ENCODE data around the gene MIOX. TPM values are rescaled to one million over a fixed set of nuclear protein-coding genes. Genes with fewer than 3 reads are reported as not detected.

The MIOX gene
- total and polyA plus RNA-seq, 9 of the 15 experiments (the other 6 are each of a cell fraction or from before 2014, with no cell fraction given), result 0.08 TPM; not detected in 8

DNA sequence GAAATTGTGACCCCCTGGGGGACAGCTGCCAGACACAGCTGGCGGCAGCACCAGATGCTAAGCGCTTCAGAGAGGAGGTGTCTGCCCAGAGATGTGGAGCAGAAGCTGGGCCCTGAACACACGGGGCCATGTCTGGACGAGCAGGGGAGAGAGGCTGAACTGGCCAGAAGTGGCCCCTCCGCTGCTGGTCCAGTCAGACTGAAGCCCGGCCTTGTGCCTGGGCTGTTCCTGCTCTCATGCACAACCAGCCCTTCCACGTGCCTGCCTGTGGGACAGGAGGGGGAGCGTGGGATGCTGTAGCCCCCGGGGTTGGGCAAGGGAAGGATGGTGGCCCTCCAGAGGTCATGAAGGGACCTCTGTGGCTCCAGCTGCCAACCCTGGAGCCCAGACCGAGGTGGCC lies 3.6 kb upstream of the MIOX start (continued):
- no peak for TF ChIP-seq ZNF253 (CRISPR knock-in tag; conservative IDR thresholded peaks at IDR 0.05)
- TF ChIP-seq LEF1 (IDR thresholded peaks at IDR 0.05), result no peak
- TF ChIP-seq PHF21A (IDR thresholded peaks at IDR 0.05; ENCODE audit: borderline replicate concordance, low read depth), result no peak
- no peak for TF ChIP-seq C11orf30 (IDR thresholded peaks at IDR 0.05; ENCODE audit: low read depth)

DNA sequence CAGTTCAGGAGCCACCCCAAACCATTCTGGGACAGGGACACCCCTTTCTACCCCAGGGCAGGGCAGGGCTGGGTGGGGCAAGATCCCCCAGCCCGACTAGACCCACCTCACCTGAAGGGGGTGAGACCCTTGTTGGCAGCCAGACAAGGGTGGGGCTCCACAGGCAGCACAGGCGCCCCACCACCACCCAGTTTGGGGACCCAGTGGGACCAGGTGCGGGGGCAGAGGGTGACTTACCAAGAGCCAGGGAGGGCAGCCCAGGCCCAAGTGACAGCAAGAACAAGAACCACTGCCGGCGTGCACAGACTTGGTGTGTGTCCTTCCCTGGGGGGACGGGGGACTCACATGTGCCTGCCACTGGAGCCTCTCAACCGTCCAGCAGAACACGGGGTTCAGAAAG lies 3.1 kb upstream of the MIOX start:
- DNase-seq (ENCODE audit: extremely low read depth in 1 of 4, low spot score in 3 of 4), result no peak
- no peaks in the 10 kb centered on the region for H3K27me3 ChIP-seq (ENCODE audit: control insufficient read depth in 2 of 2, insufficient read depth in 2 of 2, low read length in 2 of 2)
- H3K27ac ChIP-seq (ENCODE audit: extremely low read depth, low read depth, low read length), result no peak overlapping the region
- H3K36me3 ChIP-seq (ENCODE audit: control insufficient read depth, insufficient read depth, low read length), result no peaks in the 10 kb centered on the region
- in situ Hi-C loops (cut with MboI), result no loop called here
- H3K9ac ChIP-seq (ENCODE audit: insufficient read depth in 1 of 2, low read depth in 2 of 2, low read length in 2 of 2), result 0 out of 4 replicates have a peak overlapping the region, but pooled peaks of 1 of the 2 experiments have one; percentile 52
- H2AFZ ChIP-seq (ENCODE audit: low read depth, low read length), result no peak overlapping the region
- intact Hi-C loops (cut with micrococcal nuclease), result no loop called here
- BruUV-seq (replicated peaks), result no TSS peak
- ChIA-PET POLR2A (interaction anchor here (0.7 to 1.4 kb wide), 6 partner anchors 10 to 123 kb away, joined by 3 to 6 read pairs (median 4); partner anchors contain the start of gene SCO2), CTCF (ENCODE audit: low intra/inter-chr PET ratio) (no interaction called here)
- no peak for ATAC-seq
- no peak overlapping the region for H3K4me2 ChIP-seq (ENCODE audit: insufficient read depth, low read length)
- no peaks in the 10 kb centered on the region for H3K79me2 ChIP-seq (ENCODE audit: control insufficient read depth, insufficient read depth, low read length)
- no peak for FAIRE-seq
- H4K20me1 ChIP-seq (replicated peaks; ENCODE audit: control insufficient read depth, insufficient read depth, low read length), result no peaks in the 10 kb centered on the region
- WGBS (ENCODE audit: insufficient coverage, low coverage, missing lambda C conversion rate), result 63% methylated on average over 5 of the region's 8 CpGs
- peaks cover 4 to 64% of the 10 kb centered on the region in 2 experiments; a peak in 3 of 5 replicates for H3K4me1 ChIP-seq (replicated peaks in 1 of 2; ENCODE audit: control insufficient read depth in 2 of 2, insufficient read depth in 2 of 2, low read length in 2 of 2)
- H3K4me3 ChIP-seq, result no peak overlapping the region
- H3K9me1 ChIP-seq (ENCODE audit: control insufficient read depth, insufficient read depth, low read length), result no peaks in the 10 kb centered on the region
- H3K9me3 ChIP-seq (replicated peaks; ENCODE audit: control insufficient read depth, insufficient read depth, low read depth, low read length), result no peaks in the 10 kb centered on the region
- TF ChIP-seq DNMT1 (IDR thresholded peaks at IDR 0.05) (no peak), ZC3H8 (IDR thresholded peaks at IDR 0.05) (no peak), RB1 (IDR thresholded peaks at IDR 0.05; ENCODE audit: low read depth) (no peak), XRCC4 (IDR thresholded peaks at IDR 0.05; ENCODE audit: extremely low read depth, insufficient read depth, insufficient read length) (no peak), ATF7 (IDR thresholded peaks at IDR 0.05) (no peak), ZNF12 (CRISPR knock-in tag; IDR thresholded peaks at IDR 0.05) (no peak), RBFOX2 (IDR thresholded peaks at IDR 0.05; ENCODE audit: low read depth, low read length) (0 out of 2 replicates have a peak, but pooled peaks have one; percentile 1), FOXJ2 (tag; IDR thresholded peaks at IDR 0.05) (no peak), KDM1A (IDR thresholded peaks at IDR 0.05) (no peak)
- TF ChIP-seq, protein P1, sequence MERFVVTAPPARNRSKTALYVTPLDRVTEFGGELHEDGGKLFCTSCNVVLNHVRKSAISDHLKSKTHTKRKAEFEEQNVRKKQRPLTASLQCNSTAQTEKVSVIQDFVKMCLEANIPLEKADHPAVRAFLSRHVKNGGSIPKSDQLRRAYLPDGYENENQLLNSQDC (CRISPR knock-in tag; IDR thresholded peaks at IDR 0.05), result no peak
- TF ChIP-seq, protein P2, sequence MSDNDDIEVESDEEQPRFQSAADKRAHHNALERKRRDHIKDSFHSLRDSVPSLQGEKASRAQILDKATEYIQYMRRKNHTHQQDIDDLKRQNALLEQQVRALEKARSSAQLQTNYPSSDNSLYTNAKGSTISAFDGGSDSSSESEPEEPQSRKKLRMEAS (CRISPR knock-in tag; IDR thresholded peaks at IDR 0.05), result no peak
